HG02571 (cell line): Measurements from ENCODE around the gene RASGRP1.

ENCODE experiments used
- ATAC-seq: cut with Tn5 transposase; IDR thresholded peaks from one replicate; pipeline ENCODE4 v1.9.1; 2021; ENCODE audit warnings: mild to moderate bottlenecking, moderate library complexity; ENCODE audit not compliant: unreplicated experiment

Gene RASGRP1

DNA sequence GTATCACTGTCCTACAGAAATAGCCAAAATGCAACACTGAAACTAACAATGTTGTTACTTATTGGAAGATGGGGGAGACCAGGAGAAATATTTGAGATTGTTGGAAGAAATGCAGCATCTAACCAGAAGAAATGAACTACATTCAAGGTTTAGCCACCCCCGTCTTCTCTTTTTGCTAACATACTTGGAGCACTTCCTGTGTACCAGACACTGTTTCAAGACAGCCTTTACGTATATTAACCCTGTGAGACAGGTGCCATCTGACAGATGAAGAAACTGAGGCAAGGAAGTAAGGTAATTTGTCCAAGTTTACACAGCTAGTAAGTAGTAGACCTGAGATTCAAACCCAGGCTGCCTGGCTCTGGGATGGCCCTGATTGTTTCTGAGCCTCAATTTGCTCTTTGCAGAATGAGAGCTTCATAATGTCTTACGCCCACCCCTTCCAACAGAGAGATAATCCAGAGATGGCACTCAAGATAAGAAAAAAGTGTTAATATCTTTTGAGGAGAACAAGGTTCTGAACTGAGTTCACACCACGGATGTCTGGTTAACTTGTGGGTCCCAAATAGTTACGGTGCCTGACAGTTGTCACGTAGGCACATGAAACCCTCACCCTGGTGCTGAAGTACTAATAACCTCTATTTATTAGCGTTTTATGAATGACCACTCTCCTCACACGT is 26.1 kb downstream of the RASGRP1 start:
- no peak for ATAC-seq

DNA sequence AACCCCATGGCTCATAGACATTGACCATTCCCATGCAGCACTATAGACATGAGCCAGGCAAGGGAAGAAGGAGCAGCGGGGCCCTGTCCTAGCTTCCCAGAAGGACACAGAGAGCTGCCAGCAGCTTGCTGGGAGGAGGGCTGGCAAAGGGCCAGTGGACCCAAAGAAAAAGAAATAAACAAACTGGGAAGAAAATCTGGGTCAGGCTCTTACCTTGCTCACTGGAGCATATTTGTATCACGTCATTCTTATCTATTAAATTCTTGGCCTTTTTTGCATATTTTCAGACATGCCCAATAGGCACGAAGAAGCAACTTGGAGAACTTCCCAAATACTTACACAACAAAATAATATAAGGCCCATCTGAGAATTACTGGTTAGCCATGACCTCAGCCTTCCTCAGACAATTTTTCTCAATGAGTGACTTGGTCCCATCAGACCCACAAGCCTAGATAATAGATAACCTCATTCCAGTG is 28.4 kb downstream of the RASGRP1 start:
- ATAC-seq = no peak

DNA sequence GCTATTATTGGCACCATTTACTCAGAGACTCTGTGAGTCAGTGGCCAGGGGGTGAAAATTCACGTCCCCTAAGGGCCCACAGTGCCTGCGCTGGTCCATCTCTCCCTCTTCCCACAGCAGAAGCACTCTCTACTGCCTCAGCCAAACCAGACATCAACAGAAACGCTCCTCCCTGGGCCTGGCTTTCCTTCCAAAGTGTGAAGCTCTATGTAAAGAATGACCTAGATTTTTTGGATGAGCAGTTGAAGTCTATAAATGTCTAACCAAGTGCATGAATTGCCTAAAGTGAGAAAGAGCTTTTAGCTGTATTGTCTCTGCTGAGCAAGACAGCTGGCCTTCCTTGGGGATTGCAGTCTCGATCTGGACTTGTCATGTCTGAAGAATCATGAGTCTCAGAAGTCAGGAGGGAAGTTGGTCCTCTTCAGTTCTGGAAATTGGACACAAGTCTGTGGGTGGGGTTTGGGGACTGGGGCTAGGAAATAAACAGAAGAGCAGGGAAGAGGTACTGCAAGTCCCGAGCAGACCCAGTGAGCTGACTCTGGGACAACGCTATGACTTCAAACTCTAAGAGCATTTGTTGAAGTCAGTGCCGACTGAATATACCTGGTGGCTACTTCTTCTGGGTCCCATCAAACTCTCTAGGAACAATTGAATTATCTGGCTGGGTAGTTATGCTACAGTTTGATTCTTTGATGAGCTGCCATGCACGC is 29.0 kb downstream of the RASGRP1 start:
- no peak for ATAC-seq

DNA sequence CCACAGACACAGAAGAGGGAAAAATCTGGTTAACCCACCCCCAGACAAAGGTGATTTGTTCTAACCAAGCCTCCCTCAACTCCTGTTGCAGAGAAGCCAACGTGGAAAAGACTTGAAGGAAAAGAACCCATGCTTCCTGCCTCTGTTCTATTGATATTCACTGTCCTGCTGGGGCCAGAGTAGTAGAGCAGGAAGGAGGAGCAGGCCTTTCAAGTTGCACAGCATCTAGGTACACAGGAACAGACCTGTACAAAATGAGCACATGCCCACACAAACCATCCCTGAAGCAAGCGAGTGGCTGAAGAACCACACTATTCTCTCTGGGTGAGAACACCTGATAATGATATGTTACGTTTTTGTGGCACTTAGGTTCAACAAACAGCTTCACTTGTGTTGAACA is 29.9 kb downstream of the RASGRP1 start:
- no peak for ATAC-seq

DNA sequence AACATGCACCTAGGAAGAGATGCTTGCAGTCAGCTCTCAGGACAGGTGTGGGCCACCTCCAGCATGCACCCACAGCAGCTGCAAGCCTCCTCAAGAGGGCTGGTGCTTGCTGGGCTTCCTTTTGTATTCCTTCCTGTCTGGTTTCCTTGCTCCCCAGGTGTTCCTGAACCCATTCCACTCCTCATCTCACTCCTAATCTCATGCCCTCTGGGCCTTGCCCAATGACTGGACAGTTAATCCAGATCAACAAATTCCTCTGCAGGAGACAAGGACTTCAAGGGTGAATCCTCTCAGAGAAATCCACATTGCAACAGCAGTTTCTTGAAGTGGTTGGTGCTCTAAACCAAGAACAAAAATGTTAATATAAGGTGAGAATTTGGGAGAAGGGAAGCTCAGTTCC is 30.7 kb downstream of the RASGRP1 start:
- no peak for ATAC-seq

DNA sequence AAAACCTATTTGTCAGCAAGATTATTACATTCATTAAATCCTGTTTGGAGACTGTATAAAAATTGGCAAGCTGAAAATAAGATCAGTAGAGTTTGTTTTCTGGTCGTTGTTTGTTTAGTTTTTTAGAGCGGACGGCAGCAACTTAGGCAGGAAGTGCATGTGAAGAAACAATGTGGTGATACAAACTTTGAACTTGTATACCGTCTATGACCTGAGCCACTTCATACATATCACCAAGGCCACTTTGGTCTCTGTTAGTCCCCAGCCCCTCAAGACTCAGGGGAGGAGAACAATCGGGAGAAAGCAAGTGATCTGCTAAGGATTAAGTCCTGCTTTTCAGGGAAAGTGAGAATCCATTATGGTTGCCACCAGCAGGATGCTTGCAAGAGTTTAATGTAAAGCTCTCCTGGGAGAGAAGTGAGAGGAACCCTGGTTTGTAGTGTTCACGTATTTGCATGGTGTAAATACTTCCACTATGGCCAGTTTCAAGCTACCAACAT is 31.1 kb downstream of the RASGRP1 start:
- ATAC-seq = no peak

DNA sequence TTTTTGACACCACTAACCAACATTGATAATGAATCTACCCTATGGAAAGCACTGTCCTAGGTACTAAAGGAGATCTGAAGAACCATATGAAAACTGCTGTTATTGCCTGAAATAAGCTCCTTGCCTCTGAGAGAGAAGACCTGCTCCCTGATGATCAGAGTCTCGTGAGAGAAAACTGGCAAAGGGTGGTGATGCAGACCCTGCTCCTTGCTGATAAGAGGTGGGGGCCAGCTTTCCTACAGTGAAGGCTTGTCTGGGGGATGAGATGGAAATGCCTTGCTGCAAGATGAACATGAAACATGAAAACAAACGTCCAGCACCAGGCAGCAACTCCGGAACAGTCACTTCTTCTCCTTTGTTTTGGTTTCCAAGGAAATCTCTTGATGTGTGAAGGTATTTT is 31.9 kb downstream of the RASGRP1 start:
- ATAC-seq = no peak

DNA sequence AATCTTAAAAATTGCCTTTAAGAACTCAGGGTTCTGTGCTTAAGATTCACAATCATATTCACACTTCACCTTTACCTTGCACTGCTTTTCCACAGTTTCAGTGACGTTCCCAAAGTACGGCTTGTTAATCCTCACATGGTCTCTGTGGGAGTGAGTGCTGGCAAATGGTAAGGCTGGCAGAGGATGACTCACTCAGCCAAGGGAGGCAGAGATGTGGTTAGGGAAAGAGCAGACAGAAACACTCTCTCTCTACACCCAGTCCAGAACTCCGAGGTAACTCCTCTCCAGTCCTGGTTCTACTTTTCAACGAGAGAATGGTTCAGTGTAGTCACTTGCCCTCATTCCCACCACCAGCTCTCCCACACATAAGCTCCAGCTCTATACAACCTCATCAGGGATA is 33.1 kb downstream of the RASGRP1 start:
- ATAC-seq = no peak

DNA sequence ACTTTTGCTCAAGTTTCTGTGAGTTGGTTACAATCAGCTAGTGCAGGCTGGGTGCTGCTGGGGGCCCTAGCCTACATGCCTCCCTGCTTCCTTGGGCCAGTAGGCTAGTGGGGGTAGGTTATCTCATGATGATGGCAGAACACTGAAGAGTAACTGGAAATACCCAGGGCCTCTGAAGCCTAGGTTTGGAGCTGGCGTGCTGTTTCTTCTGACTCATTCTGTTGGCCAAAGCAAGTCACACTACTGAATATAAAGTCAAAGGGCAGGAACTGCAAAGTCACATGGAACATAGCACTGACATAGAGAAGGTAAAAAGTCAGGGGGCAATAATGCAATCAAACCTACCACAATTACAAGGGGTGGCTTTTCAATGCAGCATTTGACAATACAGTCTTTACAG is 34.5 kb downstream of the RASGRP1 start:
- ATAC-seq = peak; percentile 71

DNA sequence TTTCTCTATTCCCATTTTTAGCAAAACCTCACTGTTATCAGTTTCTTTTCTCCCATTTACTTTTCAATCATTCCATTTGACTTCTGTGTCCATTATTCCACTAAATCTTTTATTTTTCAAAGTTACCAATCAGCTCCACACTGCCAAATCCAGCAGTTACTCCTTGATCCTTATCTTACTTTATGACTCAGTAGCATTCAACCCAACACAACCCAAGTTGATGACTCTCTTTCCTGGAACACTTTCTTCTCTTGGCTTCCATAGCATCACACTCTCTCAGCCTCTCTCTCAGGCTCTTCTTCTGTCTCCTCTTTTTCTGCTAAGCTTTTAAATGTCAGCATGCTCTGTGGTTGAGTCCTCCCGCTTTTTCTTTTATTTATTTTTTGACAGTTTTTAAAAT is 36.3 kb downstream of the RASGRP1 start:
- ATAC-seq = no peak

DNA sequence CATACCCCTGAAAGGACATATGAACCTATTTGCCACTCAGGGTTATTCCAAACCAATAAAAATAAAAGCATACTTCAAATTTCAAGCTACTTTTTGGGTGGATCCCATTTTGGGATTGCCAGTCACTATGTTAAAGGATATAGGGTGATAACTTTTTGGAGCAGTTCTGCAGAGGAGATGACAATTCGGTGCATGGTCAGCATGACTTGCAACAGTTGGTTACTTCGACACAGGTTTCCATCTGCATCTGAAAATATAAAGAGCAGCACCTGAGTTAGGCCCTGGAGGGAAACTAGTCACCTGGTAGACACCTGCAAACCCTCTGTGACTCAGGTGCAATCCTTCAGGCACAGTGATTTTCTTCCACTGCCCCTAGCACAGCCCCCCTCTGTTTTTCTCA is 38.5 kb downstream of the RASGRP1 start:
- ATAC-seq = no peak

DNA sequence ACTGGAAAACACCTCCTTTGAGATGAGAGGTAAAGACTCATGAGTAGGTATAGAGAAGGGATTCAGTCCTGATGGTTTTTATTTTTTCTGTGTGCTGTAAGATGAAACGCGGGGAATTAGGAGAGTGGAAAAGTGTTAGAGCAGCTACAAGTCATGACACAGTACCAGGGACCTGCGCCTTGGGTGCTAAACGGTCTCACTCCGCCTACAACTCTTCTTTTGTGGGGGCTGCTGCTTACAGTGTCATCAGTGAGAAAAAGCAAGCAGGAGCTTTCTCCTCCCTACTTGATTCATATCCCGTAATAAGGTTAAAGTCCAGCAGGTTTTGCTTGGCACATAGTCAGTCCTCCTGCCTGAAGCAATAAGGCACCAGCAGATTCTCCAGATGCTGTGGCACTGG is 39.1 kb downstream of the RASGRP1 start:
- ATAC-seq = no peak

DNA sequence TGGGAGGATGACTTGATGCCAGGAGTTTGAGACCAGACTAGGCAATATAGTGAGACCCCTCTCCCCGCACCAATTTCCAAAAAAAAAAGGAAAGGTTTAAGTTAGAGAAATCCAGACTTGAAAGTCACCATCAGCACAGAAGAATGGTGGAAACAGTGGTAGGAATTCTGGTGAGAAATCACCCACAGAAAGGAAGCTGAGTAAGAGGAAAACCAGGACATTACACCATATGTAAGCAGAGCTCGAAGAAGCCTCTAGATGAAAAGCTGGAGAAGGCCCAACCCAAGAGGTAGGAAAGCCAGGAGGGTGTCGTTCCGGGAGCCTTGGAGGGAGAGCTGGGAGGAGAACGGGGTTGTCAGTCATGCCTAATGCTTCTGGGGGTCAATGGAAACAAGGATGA is 40.5 kb downstream of the RASGRP1 start:
- ATAC-seq = no peak

DNA sequence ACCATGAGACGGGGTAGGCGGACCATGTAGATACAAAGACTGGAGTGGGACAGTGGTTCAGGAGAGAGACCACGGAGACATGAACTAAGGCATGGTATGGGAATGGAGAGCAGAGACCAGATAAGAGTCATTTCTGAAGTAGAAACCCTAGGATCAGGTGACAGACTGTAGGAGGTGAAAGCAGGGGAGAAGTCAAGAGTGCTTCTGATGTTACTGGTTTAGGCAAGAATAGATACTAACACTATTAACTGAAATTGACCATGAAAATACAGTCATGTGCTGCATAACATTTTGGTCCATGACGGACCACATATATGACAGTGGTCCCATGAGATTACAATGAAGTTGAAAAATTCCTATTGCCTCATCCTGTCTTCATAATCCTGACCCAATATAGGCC is 41.7 kb downstream of the RASGRP1 start:
- ATAC-seq = no peak

DNA sequence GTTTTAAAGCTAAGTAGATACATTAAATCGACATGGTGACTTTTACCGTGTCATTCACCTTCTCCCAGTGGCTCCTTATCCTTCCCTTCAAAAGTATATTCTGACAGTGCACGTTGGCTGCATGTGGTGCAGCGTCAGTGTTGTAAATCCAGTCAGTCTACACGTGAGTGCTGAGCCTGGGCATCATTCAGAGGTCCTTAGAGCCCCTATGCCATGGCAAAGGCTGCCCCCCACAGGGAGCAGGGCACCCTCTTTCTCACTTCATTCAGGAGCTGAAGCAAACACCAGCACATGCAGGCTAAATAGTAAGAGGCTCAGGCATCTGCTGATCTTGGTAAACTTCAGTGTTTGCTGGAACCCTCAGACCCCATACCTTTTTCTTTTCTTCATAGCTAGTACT is 43.3 kb downstream of the RASGRP1 start:
- ATAC-seq = no peak

DNA sequence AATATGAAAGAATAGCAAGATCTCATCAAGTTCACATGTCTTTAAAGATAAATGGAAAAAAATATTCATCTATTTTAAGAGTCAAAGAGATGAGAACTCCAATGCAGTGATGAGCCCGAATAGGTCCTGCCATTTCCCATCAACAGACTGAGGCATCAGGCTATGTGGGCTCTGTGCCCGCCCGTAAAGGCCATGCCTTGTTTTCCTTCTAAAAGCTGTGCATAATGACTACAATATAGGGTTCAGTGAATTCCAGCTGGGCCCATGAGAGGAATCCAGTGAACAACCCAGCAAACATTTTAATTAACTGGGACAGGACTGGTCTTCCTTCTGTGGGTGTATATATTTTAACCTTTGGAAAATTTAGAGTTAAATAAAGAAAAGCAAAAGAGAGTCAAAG is 44.6 kb downstream of the RASGRP1 start:
- ATAC-seq = no peak

DNA sequence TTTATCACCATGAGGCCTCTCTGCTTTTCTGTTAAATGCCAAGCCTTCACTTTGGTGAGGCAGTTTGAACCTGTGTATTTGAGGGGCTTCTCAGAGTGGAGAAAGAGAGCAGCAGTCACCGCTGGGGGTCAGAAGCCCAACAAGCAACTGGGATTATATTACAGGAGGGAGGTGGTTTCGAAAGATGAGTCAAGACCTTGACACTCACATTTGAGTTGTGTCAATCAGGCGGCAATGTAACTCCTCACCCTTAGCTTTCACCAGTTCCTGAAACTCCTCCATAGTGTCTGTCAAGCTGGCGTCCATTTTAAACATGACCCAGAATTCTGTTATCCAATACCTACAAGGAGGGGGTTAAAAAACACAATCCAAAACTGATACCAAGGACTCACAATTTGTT is 46.5 kb downstream of the RASGRP1 start:
- no peak for ATAC-seq

DNA sequence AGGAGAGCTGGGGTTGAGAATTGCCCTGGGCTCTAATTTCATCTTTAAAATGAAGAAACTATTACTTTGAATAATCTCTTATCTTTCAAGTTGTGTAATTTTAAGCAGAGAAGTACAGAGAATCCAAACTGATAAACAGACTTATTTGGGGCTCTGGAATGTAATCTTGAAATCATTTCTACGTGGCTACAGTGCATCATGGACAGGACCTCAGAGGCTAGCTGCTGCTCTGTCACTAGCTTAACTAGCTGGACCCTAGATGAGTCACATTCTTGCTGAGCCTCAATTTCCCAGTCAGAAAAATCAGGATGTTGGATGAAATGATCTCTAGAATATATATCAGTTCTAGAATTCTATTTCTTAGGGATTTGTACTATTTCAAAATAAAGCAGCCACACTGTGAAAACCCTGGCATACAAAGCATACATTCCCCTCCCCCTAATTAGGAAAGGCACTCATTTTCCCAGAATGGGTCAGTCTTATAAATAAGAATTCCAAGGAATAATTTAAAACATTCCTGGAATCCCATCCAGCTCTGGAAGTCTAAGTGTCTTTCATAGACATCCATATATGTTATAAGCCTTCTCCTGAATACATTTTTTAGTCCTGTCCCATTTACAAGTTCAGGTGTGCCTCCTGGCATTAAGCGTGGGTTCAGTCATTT is 47.2 kb downstream of the RASGRP1 start:
- no peak for ATAC-seq

DNA sequence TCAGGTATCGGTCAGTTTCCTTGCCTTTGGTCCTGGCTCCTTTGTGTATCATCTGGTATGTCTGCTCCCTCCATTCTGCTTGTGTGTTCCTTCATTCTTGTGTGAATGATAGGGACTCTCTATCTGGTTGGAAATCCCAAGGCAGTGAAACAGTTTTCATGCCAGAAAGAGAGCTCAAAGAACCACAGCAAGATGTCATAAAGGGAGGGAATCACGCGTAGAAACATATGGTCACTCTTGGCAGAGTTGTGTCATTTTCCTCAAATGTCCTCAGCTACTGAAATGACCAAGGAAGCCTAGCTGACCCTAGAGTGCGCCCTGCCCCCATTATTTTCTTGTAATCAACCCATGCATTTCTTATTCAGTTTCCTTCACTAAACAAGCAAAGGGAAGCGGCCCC is 48.0 kb downstream of the RASGRP1 start:
- no peak for ATAC-seq

DNA sequence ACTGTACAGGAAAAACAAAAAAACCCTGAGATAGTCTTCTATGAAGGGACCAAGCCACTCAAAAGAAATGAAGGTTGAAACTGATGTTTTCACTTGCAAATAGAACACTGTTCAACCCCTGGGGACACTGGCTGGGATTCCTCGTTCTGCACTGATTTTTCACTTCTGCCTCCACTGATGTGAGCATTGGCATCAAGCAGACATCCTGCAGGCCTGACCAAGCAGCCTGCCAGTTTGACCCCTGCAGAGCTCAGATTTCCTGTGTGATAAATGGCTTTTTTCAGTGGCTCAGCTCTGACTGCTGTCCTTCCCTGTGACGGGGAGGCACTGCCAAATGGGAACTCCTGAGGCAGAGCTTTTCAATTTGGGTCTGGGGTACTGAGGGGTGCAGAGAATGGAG is 50.0 kb downstream of the RASGRP1 start:
- no peak for ATAC-seq

DNA sequence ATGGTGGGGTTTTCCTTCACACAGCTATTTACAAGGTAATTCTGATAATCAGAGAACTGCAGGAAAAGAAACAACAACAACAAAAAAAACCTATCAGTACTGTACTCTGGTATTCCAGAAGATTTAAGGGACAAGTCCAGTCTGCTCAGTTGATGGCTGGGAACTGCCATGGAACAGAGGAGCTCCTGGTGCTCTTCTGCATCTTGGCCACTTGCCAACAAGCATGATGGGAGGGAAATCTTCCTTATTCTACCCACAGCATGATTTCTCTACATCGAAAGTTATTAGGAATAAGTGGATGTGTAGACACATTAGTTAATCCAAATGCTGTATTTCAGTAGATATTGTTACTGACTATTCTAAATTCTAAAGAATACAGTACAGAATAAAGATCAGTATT is 51.7 kb downstream of the RASGRP1 start:
- no peak for ATAC-seq

DNA sequence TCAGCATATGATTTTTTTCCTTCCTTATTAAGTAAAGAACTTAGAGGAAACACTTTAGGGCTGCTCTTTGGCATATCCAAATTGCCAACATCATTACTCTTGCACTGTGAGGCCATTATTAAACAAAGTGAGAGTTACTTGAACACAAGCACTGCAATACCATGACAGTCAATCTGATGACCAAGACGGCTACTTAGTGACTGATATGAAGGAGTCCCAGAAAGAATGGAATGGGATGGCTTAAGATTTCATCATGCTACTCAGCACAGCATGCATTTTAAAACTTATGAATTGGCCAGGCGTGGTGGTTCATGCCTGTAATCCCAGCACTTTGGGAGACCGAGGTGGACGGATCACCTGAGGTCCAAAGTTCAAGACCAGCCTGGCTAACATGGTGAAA is 55.5 kb downstream of the RASGRP1 start:
- ATAC-seq = no peak
